Measurements from ENCODE around the gene CNGB1. TPM values are rescaled to one million over a fixed set of nuclear protein-coding genes. Genes with fewer than 3 reads are reported as not detected.
"Not testable (repeated sequence)": the region's sequence is repeated elsewhere in the genome, so short reads cannot be mapped to it uniquely, and the experiment has no call there.

Gene CNGB1
- total RNA-seq, 1 experiment from 2014 or later: not detected

DNA sequence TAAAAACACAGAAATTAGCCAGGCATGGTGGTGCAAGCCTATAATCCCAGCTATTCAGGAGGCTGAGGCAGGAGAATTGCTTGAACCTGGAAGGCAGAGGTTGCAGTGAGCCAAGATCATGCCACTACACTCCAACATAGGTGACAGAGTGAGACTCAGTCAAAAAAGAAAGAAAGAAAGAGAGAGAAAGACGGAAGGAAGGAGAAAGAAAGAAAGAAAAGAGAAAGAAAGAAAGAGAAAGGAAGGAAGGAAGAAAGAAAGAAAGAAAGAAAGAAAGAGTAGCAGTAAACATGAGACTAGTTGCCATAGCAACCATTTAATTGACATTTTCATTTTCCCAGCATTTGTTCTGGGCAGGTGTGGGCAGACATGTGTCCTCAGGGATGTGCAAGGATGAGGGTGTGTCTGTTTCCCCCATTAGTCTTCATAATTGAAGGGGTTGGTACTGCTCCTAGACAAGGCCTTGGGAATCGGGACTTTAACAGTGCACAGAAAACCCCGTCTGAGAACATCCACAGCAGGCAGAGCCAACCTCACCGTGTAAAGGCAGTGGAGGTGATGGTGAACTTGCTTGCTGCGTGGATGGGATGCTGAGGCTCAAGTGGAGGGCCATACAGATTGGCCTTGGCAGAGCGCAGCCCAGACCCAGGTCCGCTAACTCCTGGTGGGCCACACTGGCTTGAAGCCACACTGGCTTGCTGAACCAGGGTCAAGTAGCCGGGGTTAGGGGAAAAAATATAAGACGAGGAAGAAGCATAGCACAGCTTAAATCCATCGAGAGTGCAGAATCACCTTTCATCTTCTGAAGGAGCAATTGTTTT lies 133.4 kb downstream of the CNGB1 start:
- no peaks in the 10 kb centered on the region for H3K9me3 Mint-ChIP-seq
- no peaks in the 10 kb centered on the region for H3K36me3 Mint-ChIP-seq
- H3K27me3 Mint-ChIP-seq (ENCODE audit: low read depth): no peaks in the 10 kb centered on the region; the same call in 1 of the 2 replicates
- ChIA-PET CTCF (interaction anchor here (1.2 to 1.5 kb wide), 2 partner anchors 26 to 61 kb away, joined by 4 to 7 read pairs; no protein-coding TSS in a partner anchor), POLR2A (no interaction called here)
- no peak; the same call in 1 of the 2 replicates for ATAC-seq
- TF ChIP-seq, protein P1, sequence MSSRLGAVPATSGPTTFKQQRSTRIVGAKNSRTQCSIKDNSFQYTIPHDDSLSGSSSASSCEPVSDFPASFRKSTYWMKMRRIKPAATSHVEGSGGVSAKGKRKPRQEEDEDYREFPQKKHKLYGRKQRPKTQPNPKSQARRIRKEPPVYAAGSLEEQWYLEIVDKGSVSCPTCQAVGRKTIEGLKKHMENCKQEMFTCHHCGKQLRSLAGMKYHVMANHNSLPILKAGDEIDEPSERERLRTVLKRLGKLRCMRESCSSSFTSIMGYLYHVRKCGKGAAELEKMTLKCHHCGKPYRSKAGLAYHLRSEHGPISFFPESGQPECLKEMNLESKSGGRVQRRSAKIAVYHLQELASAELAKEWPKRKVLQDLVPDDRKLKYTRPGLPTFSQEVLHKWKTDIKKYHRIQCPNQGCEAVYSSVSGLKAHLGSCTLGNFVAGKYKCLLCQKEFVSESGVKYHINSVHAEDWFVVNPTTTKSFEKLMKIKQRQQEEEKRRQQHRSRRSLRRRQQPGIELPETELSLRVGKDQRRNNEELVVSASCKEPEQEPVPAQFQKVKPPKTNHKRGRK (CRISPR knock-in tag; IDR thresholded peaks at IDR 0.05; ENCODE audit: borderline replicate concordance): peak; percentile 71; the same call in 1 of the 2 replicates
- TF ChIP-seq NFE2L1 (CRISPR knock-in tag; IDR thresholded peaks at IDR 0.05): no peak
- H3K4me3 Mint-ChIP-seq: no peak overlapping the region
- no peak for DNase-seq (ENCODE audit: low spot score)
- peaks cover 40% of the 10 kb centered on the region for H3K4me1 Mint-ChIP-seq
- peak overlapping the region; percentile 78; the same call in 1 of the 2 replicates for H3K27ac Mint-ChIP-seq

DNA sequence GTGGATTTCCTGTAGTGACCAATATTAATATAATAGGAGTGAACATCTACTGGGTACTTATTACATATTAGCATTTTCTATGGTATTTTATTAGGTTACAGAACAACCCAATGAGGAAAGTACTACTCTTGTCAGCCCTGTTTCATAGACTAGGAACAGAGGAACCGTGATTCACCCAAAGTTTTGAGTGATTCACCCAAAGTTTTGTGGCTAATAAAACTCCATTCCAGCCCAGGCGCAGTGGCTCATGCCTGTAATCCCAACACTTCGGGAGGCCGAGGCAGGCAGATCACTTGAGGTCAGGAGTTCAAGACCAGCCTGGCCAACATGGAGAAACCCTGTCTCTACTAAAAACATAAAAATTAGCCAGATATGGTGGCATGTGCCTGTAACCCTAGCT lies 135.5 kb downstream of the CNGB1 start:
- DNase-seq (ENCODE audit: low spot score); H3K36me3 Mint-ChIP-seq; H3K4me3 Mint-ChIP-seq; H3K27ac Mint-ChIP-seq; H3K9me3 Mint-ChIP-seq; ATAC-seq; H3K27me3 Mint-ChIP-seq (ENCODE audit: low read depth); POLR2A ChIA-PET: not testable (repeated sequence)
- H3K4me1 Mint-ChIP-seq: peaks cover 30% of the 10 kb centered on the region
- CTCF ChIA-PET: interaction anchor here (1.2 to 4.3 kb wide), 3 partner anchors 40 to 72 kb away, joined by 3 to 20 read pairs (median 20); no protein-coding TSS in a partner anchor

DNA sequence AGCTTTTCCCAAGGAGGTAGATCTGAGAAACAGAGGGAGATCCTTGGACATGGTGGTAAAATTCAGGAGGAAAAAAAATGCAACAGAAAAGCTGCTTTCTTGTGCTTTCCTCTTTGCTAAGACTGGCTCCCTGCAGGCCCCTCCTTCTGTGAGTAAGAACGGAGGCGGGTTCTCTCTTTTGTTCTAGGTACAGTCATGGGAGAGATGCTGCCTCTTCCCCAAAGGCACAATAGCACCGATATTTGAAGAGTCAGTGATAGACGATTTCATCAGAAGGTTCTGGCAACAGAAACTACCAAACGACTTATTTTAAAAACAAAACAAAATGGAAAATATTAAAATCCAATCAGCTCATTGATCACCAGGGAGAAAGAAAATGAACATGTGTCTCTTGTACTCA lies 136.0 kb downstream of the CNGB1 start:
- Mint-ChIP-seq H3K4me3 (no peak overlapping the region), H3K4me1 (peaks cover 30% of the 10 kb centered on the region), H3K9me3 (no peaks in the 10 kb centered on the region), H3K27me3 (ENCODE audit: low read depth) (no peaks in the 10 kb centered on the region), H3K36me3 (no peaks in the 10 kb centered on the region), H3K27ac (peak overlapping the region; percentile 86; the same call in 1 of the 2 replicates)
- POLR2A ChIA-PET: no interaction called here
- CTCF ChIA-PET: interaction anchor here (1.2 to 4.3 kb wide), 3 partner anchors 33 to 59 kb away, joined by 3 to 20 read pairs (median 20); partner anchors contain the start of gene KIFC3
- ATAC-seq (peak; percentile 78), DNase-seq (ENCODE audit: low spot score) (no peak)
- TF ChIP-seq, protein P2, sequence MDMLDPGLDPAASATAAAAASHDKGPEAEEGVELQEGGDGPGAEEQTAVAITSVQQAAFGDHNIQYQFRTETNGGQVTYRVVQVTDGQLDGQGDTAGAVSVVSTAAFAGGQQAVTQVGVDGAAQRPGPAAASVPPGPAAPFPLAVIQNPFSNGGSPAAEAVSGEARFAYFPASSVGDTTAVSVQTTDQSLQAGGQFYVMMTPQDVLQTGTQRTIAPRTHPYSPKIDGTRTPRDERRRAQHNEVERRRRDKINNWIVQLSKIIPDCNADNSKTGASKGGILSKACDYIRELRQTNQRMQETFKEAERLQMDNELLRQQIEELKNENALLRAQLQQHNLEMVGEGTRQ (CRISPR knock-in tag; IDR thresholded peaks at IDR 0.05): no peak
- TF ChIP-seq PRDM15 (CRISPR knock-in tag; IDR thresholded peaks at IDR 0.05) (no peak), ELF4 (CRISPR knock-in tag; IDR thresholded peaks at IDR 0.05; ENCODE audit: low read depth) (no peak), TEAD1 (CRISPR knock-in tag; IDR thresholded peaks at IDR 0.05) (no peak), ZNF396 (CRISPR knock-in tag; IDR thresholded peaks at IDR 0.05; ENCODE audit: borderline replicate concordance) (no peak), ZBTB21 (CRISPR knock-in tag; IDR thresholded peaks at IDR 0.05; ENCODE audit: borderline replicate concordance) (no peak), OVOL2 (CRISPR knock-in tag; IDR thresholded peaks at IDR 0.05; ENCODE audit: borderline replicate concordance) (no peak), JUN (CRISPR knock-in tag; IDR thresholded peaks at IDR 0.05) (no peak), PRRX2 (CRISPR knock-in tag; IDR thresholded peaks at IDR 0.05) (no peak)
- TF ChIP-seq, protein P3, sequence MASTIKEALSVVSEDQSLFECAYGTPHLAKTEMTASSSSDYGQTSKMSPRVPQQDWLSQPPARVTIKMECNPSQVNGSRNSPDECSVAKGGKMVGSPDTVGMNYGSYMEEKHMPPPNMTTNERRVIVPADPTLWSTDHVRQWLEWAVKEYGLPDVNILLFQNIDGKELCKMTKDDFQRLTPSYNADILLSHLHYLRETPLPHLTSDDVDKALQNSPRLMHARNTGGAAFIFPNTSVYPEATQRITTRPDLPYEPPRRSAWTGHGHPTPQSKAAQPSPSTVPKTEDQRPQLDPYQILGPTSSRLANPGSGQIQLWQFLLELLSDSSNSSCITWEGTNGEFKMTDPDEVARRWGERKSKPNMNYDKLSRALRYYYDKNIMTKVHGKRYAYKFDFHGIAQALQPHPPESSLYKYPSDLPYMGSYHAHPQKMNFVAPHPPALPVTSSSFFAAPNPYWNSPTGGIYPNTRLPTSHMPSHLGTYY (CRISPR knock-in tag; IDR thresholded peaks at IDR 0.05): no peak
- TF ChIP-seq, protein P4, sequence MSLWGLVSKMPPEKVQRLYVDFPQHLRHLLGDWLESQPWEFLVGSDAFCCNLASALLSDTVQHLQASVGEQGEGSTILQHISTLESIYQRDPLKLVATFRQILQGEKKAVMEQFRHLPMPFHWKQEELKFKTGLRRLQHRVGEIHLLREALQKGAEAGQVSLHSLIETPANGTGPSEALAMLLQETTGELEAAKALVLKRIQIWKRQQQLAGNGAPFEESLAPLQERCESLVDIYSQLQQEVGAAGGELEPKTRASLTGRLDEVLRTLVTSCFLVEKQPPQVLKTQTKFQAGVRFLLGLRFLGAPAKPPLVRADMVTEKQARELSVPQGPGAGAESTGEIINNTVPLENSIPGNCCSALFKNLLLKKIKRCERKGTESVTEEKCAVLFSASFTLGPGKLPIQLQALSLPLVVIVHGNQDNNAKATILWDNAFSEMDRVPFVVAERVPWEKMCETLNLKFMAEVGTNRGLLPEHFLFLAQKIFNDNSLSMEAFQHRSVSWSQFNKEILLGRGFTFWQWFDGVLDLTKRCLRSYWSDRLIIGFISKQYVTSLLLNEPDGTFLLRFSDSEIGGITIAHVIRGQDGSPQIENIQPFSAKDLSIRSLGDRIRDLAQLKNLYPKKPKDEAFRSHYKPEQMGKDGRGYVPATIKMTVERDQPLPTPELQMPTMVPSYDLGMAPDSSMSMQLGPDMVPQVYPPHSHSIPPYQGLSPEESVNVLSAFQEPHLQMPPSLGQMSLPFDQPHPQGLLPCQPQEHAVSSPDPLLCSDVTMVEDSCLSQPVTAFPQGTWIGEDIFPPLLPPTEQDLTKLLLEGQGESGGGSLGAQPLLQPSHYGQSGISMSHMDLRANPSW (CRISPR knock-in tag; conservative IDR thresholded peaks at IDR 0.05; ENCODE audit: low read depth): no peak
- TF ChIP-seq, protein P5, sequence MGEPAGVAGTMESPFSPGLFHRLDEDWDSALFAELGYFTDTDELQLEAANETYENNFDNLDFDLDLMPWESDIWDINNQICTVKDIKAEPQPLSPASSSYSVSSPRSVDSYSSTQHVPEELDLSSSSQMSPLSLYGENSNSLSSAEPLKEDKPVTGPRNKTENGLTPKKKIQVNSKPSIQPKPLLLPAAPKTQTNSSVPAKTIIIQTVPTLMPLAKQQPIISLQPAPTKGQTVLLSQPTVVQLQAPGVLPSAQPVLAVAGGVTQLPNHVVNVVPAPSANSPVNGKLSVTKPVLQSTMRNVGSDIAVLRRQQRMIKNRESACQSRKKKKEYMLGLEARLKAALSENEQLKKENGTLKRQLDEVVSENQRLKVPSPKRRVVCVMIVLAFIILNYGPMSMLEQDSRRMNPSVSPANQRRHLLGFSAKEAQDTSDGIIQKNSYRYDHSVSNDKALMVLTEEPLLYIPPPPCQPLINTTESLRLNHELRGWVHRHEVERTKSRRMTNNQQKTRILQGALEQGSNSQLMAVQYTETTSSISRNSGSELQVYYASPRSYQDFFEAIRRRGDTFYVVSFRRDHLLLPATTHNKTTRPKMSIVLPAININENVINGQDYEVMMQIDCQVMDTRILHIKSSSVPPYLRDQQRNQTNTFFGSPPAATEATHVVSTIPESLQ (CRISPR knock-in tag; IDR thresholded peaks at IDR 0.05): no peak
- TF ChIP-seq, protein P6, sequence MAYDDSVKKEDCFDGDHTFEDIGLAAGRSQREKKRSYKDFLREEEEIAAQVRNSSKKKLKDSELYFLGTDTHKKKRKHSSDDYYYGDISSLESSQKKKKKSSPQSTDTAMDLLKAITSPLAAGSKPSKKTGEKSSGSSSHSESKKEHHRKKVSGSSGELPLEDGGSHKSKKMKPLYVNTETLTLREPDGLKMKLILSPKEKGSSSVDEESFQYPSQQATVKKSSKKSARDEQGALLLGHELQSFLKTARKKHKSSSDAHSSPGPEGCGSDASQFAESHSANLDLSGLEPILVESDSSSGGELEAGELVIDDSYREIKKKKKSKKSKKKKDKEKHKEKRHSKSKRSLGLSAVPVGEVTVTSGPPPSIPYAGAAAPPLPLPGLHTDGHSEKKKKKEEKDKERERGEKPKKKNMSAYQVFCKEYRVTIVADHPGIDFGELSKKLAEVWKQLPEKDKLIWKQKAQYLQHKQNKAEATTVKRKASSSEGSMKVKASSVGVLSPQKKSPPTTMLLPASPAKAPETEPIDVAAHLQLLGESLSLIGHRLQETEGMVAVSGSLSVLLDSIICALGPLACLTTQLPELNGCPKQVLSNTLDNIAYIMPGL (CRISPR knock-in tag; IDR thresholded peaks at IDR 0.05): no peak

All from WTC11 (cell line).